SK-N-SH treated with all-trans-retinoic acid at 6 μM for 48 hours (cell line): ENCODE data around the gene AGBL3.

Source experiments
- ATAC-seq: fragments of 200-7000 bp; cut with Tn5 transposase; 3 replicates; pipeline ENCODE4 v1.9.1; 2020; ENCODE audit warnings: mild to moderate bottlenecking, moderate library complexity
- ARNTL ChIP-seq: fragments of 450-650 bp; formaldehyde crosslinking; IDR thresholded peaks from 2 replicates; pipeline ENCODE4 v1.5.0; 2020; ENCODE audit warnings: low read depth, mild to moderate bottlenecking, moderate library complexity, borderline replicate concordance
- BACH2 ChIP-seq: fragments of 250-450 bp; sonication (Bioruptor Pico); IDR thresholded peaks from 2 replicates; pipeline ENCODE4 v1.9.0; 2021; ENCODE audit warnings: mild to moderate bottlenecking, borderline replicate concordance
- CSDC2 ChIP-seq: fragments of 250-450 bp; sonication (Bioruptor Pico); IDR thresholded peaks from 2 replicates; pipeline ENCODE4 v1.5.0; 2020; ENCODE audit warnings: mild to moderate bottlenecking, moderate library complexity
- ESRRG ChIP-seq: fragments of 250-450 bp; sonication (Bioruptor Pico); IDR thresholded peaks from 2 replicates; pipeline ENCODE4 v1.6.1; 2021; ENCODE audit warnings: mild to moderate bottlenecking
- GLIS3 ChIP-seq: fragments of 250-450 bp; sonication (Bioruptor Pico); IDR thresholded peaks from 2 replicates; pipeline ENCODE4 v1.5.0; 2020; ENCODE audit warnings: mild to moderate bottlenecking, moderate library complexity
- ISL1 ChIP-seq: fragments of 250-450 bp; sonication (Bioruptor Pico); IDR thresholded peaks from 2 replicates; pipeline ENCODE4 v2.1.2; 2022; ENCODE audit warnings: mild to moderate bottlenecking, moderate library complexity
- OSR1 ChIP-seq: fragments of 250-450 bp; sonication (Bioruptor Pico); IDR thresholded peaks from 2 replicates; pipeline ENCODE4 v1.8.0; 2022; ENCODE audit warnings: moderate library complexity, mild to moderate bottlenecking, inconsistent platforms
- PPARA ChIP-seq: fragments of 250-450 bp; sonication (Bioruptor Pico); IDR thresholded peaks from 2 replicates; pipeline ENCODE4 v1.5.0; 2020; ENCODE audit warnings: mild to moderate bottlenecking, borderline replicate concordance
- RARB ChIP-seq: fragments of 250-450 bp; sonication (Bioruptor Pico); IDR thresholded peaks from 2 replicates; pipeline ENCODE4 v1.8.0; 2021; ENCODE audit warnings: mild to moderate bottlenecking, moderate library complexity
- SNAI2 ChIP-seq: fragments of 250-450 bp; sonication (Bioruptor Pico); IDR thresholded peaks from 2 replicates; pipeline ENCODE4 v1.5.0; 2020; ENCODE audit warnings: mild to moderate bottlenecking, moderate library complexity
- TCF4 ChIP-seq: fragments of 250-450 bp; sonication (Bioruptor Pico); IDR thresholded peaks from 2 replicates; pipeline ENCODE4 v1.8.0; 2021; ENCODE audit warnings: mild to moderate bottlenecking, moderate library complexity, borderline replicate concordance
- TOX ChIP-seq: fragments of 250-450 bp; sonication (Bioruptor Pico); IDR thresholded peaks from 2 replicates; pipeline ENCODE4 v1.8.0; 2021; ENCODE audit warnings: mild to moderate bottlenecking, moderate library complexity, borderline replicate concordance
- ZC3H10 ChIP-seq: fragments of 250-450 bp; sonication (Bioruptor Pico); IDR thresholded peaks from 2 replicates; pipeline ENCODE4 v1.5.1; 2021; ENCODE audit warnings: mild to moderate bottlenecking, moderate library complexity
- ZFP3 ChIP-seq: fragments of 250-450 bp; sonication (Bioruptor Pico); IDR thresholded peaks from 2 replicates; pipeline ENCODE4 v1.5.0; 2020; ENCODE audit warnings: mild to moderate bottlenecking, moderate library complexity
- ZFP30 ChIP-seq: fragments of 450-650 bp; formaldehyde crosslinking; IDR thresholded peaks from 2 replicates; pipeline ENCODE4 v1.5.0; 2022; ENCODE audit warnings: mild to moderate bottlenecking, moderate library complexity
- ZNF565 ChIP-seq: fragments of 450-650 bp; formaldehyde crosslinking; conservative IDR thresholded peaks from 2 replicates; pipeline ENCODE4 v1.5.0; 2020; ENCODE audit warnings: low read depth, mild to moderate bottlenecking, moderate library complexity
- ZNF70 ChIP-seq: fragments of 450-650 bp; formaldehyde crosslinking; IDR thresholded peaks from 2 replicates; pipeline ENCODE4 v1.5.0; 2020; ENCODE audit warnings: mild to moderate bottlenecking, moderate library complexity
- ZNF8 ChIP-seq: fragments of 450-650 bp; formaldehyde crosslinking; IDR thresholded peaks from 2 replicates; pipeline ENCODE4 v1.5.0; 2020; ENCODE audit warnings: mild to moderate bottlenecking, moderate library complexity
- TF ChIP-seq, protein P1 (sequence below): fragments of 250-450 bp; sonication (Bioruptor Pico); IDR thresholded peaks from 2 replicates; pipeline ENCODE4 v1.5.0; 2020; ENCODE audit warnings: mild to moderate bottlenecking, moderate library complexity
- TF ChIP-seq, protein P2 (sequence below): fragments of 250-450 bp; sonication (Bioruptor Pico); IDR thresholded peaks from 2 replicates; pipeline ENCODE4 v1.8.0; 2021; ENCODE audit warnings: low read depth, mild to moderate bottlenecking, moderate library complexity, borderline replicate concordance
- TF ChIP-seq, protein P3 (sequence below): fragments of 250-450 bp; sonication (Bioruptor Pico); IDR thresholded peaks from 2 replicates; pipeline ENCODE4 v1.8.0; 2020; ENCODE audit warnings: mild to moderate bottlenecking, moderate library complexity, borderline replicate concordance
- TF ChIP-seq, protein P4 (sequence below): fragments of 250-450 bp; sonication (Bioruptor Pico); IDR thresholded peaks from 2 replicates; pipeline ENCODE4 v1.5.1; 2020; ENCODE audit warnings: low read depth, mild to moderate bottlenecking, moderate library complexity

Gene AGBL3

DNA sequence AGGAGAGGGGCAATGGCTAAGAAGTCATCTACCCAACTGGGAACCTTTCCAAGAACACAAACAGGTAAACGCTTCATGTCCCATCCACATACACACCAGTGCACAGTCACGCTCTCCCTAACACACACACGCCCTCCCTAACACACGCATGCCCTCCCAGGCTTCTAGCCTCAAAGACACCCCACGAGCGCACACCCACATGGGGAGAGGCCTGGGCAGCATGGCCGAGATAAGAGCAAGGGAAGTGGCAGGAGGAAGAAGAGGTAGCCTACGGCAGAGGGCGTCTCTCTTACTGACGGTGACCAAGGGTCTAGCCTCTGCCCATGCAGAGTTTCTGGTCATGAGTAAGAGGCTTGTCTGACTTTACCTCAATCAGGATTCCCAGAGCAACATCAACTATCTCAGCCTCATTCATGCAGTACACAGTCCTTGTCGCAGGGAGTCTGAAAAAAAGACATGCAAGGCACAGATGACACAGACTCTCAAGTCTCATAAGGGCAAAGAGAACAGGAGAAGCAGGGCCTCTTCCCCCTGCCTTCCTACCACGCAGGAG is 181.1 kb downstream of the AGBL3 start:
- TF ChIP-seq ESRRG (CRISPR knock-in tag): no peak
- TF ChIP-seq TOX: no peak
- TF ChIP-seq, protein P1, sequence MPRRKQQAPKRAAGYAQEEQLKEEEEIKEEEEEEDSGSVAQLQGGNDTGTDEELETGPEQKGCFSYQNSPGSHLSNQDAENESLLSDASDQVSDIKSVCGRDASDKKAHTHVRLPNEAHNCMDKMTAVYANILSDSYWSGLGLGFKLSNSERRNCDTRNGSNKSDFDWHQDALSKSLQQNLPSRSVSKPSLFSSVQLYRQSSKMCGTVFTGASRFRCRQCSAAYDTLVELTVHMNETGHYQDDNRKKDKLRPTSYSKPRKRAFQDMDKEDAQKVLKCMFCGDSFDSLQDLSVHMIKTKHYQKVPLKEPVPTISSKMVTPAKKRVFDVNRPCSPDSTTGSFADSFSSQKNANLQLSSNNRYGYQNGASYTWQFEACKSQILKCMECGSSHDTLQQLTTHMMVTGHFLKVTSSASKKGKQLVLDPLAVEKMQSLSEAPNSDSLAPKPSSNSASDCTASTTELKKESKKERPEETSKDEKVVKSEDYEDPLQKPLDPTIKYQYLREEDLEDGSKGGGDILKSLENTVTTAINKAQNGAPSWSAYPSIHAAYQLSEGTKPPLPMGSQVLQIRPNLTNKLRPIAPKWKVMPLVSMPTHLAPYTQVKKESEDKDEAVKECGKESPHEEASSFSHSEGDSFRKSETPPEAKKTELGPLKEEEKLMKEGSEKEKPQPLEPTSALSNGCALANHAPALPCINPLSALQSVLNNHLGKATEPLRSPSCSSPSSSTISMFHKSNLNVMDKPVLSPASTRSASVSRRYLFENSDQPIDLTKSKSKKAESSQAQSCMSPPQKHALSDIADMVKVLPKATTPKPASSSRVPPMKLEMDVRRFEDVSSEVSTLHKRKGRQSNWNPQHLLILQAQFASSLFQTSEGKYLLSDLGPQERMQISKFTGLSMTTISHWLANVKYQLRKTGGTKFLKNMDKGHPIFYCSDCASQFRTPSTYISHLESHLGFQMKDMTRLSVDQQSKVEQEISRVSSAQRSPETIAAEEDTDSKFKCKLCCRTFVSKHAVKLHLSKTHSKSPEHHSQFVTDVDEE: no peak
- TF ChIP-seq OSR1 (CRISPR knock-in tag): no peak
- TF ChIP-seq ZNF70 (CRISPR knock-in tag): no peak
- TF ChIP-seq GLIS3: no peak
- TF ChIP-seq ZC3H10 (CRISPR knock-in tag): no peak
- TF ChIP-seq ZFP30 (CRISPR knock-in tag): no peak
- no peak for TF ChIP-seq CSDC2 (CRISPR knock-in tag)
- no peak for TF ChIP-seq ZNF565
- no peak for TF ChIP-seq RARB (CRISPR knock-in tag)
- no peak for TF ChIP-seq SNAI2 (CRISPR knock-in tag)
- no peak for TF ChIP-seq ISL1
- no peak for ATAC-seq

DNA sequence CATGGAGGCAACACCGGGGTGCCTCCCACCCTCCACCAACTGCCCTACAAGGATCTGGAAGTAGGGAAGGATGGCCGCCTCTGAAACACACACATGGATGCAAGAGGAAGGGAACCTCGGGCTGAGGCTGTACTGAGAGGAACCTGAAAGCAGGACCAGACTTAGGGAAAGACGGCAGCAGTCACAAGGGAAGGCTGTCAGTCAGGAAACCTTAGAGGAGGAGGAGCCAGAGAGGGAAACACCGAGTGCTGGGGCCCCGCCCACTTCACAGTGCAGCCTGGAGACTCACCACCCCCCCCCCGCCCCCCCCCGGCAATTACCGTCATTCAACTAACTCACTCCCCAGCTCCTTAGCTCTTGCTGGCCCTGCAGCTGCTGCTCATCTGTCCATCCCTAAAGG is 181.7 kb downstream of the AGBL3 start:
- TF ChIP-seq SNAI2 (CRISPR knock-in tag) (no peak), ISL1 (no peak), ZNF70 (CRISPR knock-in tag) (no peak), GLIS3 (no peak)
- TF ChIP-seq, all 23 proteins: peak for 0
- no peak for ATAC-seq

DNA sequence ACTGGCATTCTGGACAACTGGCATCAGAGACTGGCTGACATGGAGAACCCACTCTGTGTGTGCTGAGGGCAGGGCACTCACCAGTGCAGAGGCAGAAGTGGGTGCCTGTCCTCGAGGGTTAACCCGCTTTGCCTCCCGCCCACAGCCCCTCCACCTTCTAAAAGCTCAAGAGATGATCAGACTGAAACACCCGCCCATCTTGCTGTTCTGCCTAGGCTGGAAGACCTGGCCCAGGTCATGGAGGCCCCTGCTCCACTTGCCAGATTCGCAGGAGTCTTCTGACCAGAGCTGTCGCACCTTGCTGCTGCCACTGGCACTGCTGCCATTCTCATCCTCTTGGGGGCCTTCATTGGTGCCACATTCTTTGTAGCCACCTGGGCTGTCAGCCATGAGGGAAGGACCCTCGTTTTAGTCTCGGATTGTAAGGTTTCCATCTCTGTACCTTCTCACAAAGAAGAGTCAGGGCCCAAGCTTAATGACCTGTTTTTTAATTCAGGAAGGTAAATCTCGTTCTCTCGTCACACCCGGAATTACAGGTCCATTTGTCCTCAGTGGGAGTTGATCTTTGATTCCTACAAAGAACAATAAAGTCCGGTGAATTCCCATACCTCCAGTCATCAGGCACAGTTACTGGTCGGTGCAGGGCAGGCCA is 182.3 kb downstream of the AGBL3 start:
- TF ChIP-seq, protein P2, sequence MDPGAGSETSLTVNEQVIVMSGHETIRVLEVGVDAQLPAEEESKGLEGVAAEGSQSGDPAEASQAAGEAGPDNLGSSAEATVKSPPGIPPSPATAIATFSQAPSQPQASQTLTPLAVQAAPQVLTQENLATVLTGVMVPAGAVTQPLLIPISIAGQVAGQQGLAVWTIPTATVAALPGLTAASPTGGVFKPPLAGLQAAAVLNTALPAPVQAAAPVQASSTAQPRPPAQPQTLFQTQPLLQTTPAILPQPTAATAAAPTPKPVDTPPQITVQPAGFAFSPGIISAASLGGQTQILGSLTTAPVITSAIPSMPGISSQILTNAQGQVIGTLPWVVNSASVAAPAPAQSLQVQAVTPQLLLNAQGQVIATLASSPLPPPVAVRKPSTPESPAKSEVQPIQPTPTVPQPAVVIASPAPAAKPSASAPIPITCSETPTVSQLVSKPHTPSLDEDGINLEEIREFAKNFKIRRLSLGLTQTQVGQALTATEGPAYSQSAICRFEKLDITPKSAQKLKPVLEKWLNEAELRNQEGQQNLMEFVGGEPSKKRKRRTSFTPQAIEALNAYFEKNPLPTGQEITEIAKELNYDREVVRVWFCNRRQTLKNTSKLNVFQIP (CRISPR knock-in tag): no peak
- TF ChIP-seq, protein P3, sequence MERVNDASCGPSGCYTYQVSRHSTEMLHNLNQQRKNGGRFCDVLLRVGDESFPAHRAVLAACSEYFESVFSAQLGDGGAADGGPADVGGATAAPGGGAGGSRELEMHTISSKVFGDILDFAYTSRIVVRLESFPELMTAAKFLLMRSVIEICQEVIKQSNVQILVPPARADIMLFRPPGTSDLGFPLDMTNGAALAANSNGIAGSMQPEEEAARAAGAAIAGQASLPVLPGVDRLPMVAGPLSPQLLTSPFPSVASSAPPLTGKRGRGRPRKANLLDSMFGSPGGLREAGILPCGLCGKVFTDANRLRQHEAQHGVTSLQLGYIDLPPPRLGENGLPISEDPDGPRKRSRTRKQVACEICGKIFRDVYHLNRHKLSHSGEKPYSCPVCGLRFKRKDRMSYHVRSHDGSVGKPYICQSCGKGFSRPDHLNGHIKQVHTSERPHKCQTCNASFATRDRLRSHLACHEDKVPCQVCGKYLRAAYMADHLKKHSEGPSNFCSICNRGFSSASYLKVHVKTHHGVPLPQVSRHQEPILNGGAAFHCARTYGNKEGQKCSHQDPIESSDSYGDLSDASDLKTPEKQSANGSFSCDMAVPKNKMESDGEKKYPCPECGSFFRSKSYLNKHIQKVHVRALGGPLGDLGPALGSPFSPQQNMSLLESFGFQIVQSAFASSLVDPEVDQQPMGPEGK: no peak
- no peak for TF ChIP-seq PPARA (CRISPR knock-in tag)
- no peak for TF ChIP-seq ZNF8 (CRISPR knock-in tag)
- TF ChIP-seq ZNF565: no peak
- TF ChIP-seq GLIS3: no peak
- TF ChIP-seq ZC3H10 (CRISPR knock-in tag): no peak
- no peak for TF ChIP-seq OSR1 (CRISPR knock-in tag)
- TF ChIP-seq, protein P4, sequence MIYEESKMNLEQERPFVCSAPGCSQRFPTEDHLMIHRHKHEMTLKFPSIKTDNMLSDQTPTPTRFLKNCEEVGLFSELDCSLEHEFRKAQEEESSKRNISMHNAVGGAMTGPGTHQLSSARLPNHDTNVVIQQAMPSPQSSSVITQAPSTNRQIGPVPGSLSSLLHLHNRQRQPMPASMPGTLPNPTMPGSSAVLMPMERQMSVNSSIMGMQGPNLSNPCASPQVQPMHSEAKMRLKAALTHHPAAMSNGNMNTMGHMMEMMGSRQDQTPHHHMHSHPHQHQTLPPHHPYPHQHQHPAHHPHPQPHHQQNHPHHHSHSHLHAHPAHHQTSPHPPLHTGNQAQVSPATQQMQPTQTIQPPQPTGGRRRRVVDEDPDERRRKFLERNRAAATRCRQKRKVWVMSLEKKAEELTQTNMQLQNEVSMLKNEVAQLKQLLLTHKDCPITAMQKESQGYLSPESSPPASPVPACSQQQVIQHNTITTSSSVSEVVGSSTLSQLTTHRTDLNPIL (CRISPR knock-in tag): no peak
- no peak for TF ChIP-seq TOX
- no peak for TF ChIP-seq ARNTL (CRISPR knock-in tag)
- TF ChIP-seq, protein P1: no peak
- TF ChIP-seq TCF4 (CRISPR knock-in tag): no peak
- no peak for TF ChIP-seq ZFP3 (CRISPR knock-in tag)
- no peak for TF ChIP-seq BACH2
- no peak for TF ChIP-seq ZNF70 (CRISPR knock-in tag)
- no peak for TF ChIP-seq CSDC2 (CRISPR knock-in tag)
- TF ChIP-seq RARB (CRISPR knock-in tag): no peak
- ATAC-seq: no peak
